HepG2 (cell line): ENCODE data around the gene TAF4B.

ENCODE experiments used
- ESRRA ChIP-seq: sonication (generic); formaldehyde crosslinking; IDR thresholded peaks from 2 replicates; pipeline ENCODE4 v1.5.1; 2020; ENCODE audit warnings: mild to moderate bottlenecking, low read depth, missing genetic modification reagents
- FOXM1 ChIP-seq: sonication (generic); formaldehyde crosslinking; IDR thresholded peaks from 2 replicates; pipeline ENCODE4 v1.5.0; 2020; ENCODE audit warnings: missing genetic modification reagents
- JUN ChIP-seq: sonication (generic); formaldehyde crosslinking; IDR thresholded peaks from 2 replicates; pipeline ENCODE4 v1.4.0; 2020; ENCODE audit warnings: mild to moderate bottlenecking, missing genetic modification reagents
- TF ChIP-seq, protein P1 (sequence below), 2 experiments: sonication (generic) in 1 of 2; formaldehyde crosslinking in 1 of 2; IDR thresholded peaks; 2 replicates each; pipeline versions ENCODE4 v1.5.1 to v1.6.1; 2011 to 2020; ENCODE audit warnings: borderline replicate concordance in 1 of 2, low read depth in 1 of 2, low read length in 1 of 2, mild to moderate bottlenecking in 1 of 2, missing genetic modification reagents in 1 of 2, moderate library complexity in 1 of 2

DNA sequence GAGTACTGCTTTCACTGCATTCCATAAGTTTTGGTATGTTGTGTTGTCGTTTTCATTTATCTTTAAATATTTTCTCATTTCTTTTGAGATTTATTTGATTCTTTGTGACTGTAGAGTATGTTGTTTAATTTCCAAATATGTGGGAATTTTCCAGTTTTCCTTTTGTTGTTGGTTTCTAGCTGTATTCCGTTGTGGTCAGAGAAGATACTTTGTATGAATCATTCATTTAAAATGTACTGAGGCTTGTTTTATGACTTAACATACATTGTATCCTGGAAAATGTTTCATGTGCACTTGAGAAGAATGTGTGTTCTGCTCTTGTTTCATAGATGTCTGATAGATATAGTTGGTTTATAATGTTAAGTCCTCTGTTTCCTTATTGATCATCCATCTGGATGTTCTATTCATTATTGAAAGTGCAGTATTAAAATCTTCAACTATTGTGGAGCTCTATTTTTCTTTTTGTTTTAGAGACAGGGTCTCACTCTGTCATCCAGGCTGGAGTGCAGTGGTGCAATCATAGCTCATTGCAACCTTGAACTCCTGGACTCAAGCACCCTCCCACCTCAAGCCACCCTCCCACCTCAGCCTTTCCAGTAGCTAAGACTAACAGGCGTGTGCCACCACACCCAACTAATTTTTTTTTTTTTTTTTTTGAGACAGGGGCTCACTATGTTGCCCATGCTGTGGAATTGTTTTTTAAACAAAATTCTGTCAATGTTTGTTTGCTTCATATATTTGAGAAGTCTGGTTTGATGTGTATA lies 96.8 kb downstream of the TAF4B start:
- TF ChIP-seq, protein P1, sequence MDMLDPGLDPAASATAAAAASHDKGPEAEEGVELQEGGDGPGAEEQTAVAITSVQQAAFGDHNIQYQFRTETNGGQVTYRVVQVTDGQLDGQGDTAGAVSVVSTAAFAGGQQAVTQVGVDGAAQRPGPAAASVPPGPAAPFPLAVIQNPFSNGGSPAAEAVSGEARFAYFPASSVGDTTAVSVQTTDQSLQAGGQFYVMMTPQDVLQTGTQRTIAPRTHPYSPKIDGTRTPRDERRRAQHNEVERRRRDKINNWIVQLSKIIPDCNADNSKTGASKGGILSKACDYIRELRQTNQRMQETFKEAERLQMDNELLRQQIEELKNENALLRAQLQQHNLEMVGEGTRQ (IDR thresholded peaks at IDR 0.05; ENCODE audit: low read depth, low read length), result no peak
- TF ChIP-seq, protein P1 (CRISPR knock-in tag; IDR thresholded peaks at IDR 0.05; ENCODE audit: borderline replicate concordance), result no peak
- TF ChIP-seq ESRRA (no peak), JUN (CRISPR knock-in tag) (no peak), FOXM1 (CRISPR knock-in tag) (no peak)
